CD4-positive, alpha-beta memory T cell (primary cell): Measurements from ENCODE around the gene GALNTL6. TPM values are rescaled to one million over a fixed set of nuclear protein-coding genes. Genes with fewer than 3 reads are reported as not detected.
"Not testable (repeated sequence)": the region's sequence is repeated elsewhere in the genome, so short reads cannot be mapped to it uniquely, and the experiment has no call there.

ENCODE experiments used
- CTCF ChIA-PET: fragments of 350-600 bp; sonication (Branson Sonifier 250); formaldehyde crosslinking; loops from one replicate; lab custom pipeline; 2021; ENCODE audit warnings: inconsistent platforms; ENCODE audit not compliant: partially characterized antibody; lab: Charles Lee
- POLR2A ChIA-PET: fragments of 350-600 bp; sonication (Branson Sonifier 250); formaldehyde crosslinking; loops from one replicate; lab custom pipeline; 2021; ENCODE audit not compliant: partially characterized antibody; lab: Charles Lee
- DNase-seq, 5 donors: peaks; one replicate each; pipeline versions ENCODE4 v3.0.0 to v3.0.0-alpha.2; 2020 to 2022; ENCODE audit warnings: mixed read lengths in 1 of 5
- H3K27ac ChIP-seq: one replicate; pipeline ENCODE4 v1.7.0; 2013; ENCODE audit warnings: low read depth, low read length
- H3K27me3 ChIP-seq: 2 replicates; pipeline ENCODE4 v1.7.0; 2013; ENCODE audit warnings: mild to moderate bottlenecking, low read length, moderate library complexity; ENCODE audit not compliant: insufficient read depth
- H3K36me3 ChIP-seq: 2 replicates; pipeline ENCODE4 v1.7.0; 2013; ENCODE audit warnings: mild to moderate bottlenecking, low read length, moderate library complexity; ENCODE audit not compliant: insufficient read depth
- H3K4me1 ChIP-seq: 2 replicates; pipeline ENCODE4 v1.7.0; 2013; ENCODE audit warnings: mild to moderate bottlenecking, low read length, moderate library complexity; ENCODE audit not compliant: insufficient read depth
- H3K4me3 ChIP-seq, 2 donors: one replicate each; pipeline ENCODE4 v1.7.0; 2013; ENCODE audit warnings: low read length in 2 of 2, mild to moderate bottlenecking in 1 of 2
- H3K9me3 ChIP-seq, 2 donors: one replicate each; pipeline ENCODE4 v1.7.0; 2013; ENCODE audit warnings: low read length in 2 of 2, control low read depth in 1 of 2; ENCODE audit not compliant: control insufficient read depth in 1 of 2
- H3K27ac Mint-ChIP-seq, 7 donors: one replicate each; pipeline ENCODE4 v1.8.0; 2020 to 2021; ENCODE audit warnings: mixed read lengths in 7 of 7, mild to moderate bottlenecking in 6 of 7, inconsistent platforms in 3 of 7, moderate library complexity in 3 of 7
- H3K27me3 Mint-ChIP-seq, 2 donors: one replicate each; pipeline ENCODE4 v1.8.0; 2020 to 2021; ENCODE audit warnings: mixed read lengths in 2 of 2
- H3K36me3 Mint-ChIP-seq, 2 donors: one replicate each; pipeline ENCODE4 v1.8.0; 2020 to 2021; ENCODE audit warnings: mixed read lengths in 2 of 2, inconsistent platforms in 1 of 2, mild to moderate bottlenecking in 1 of 2
- H3K4me1 Mint-ChIP-seq, 4 donors: one replicate each; pipeline ENCODE4 v1.8.0; 2020 to 2021; ENCODE audit warnings: mixed read lengths in 4 of 4, mild to moderate bottlenecking in 1 of 4
- H3K4me3 Mint-ChIP-seq, 8 donors: one replicate each; pipeline ENCODE4 v1.8.0; 2020 to 2021; ENCODE audit warnings: mixed read lengths in 8 of 8, mild to moderate bottlenecking in 7 of 8, moderate library complexity in 6 of 8, inconsistent platforms in 3 of 8
- H3K9me3 Mint-ChIP-seq, 8 donors: one replicate each; pipeline ENCODE4 v1.8.0; 2020 to 2021; ENCODE audit warnings: mixed read lengths in 8 of 8, mild to moderate bottlenecking in 5 of 8, inconsistent platforms in 3 of 8, moderate library complexity in 1 of 8
- intact Hi-C: fragments of 100-400 bp; cut with micrococcal nuclease; formaldehyde crosslinking; loops from one replicate; pipeline ENCODE4 v1.15.1; 2023
- polyA plus RNA-seq, 2 donors: library from polyadenylated mRNA; unstranded; fragments of 300-500 nt; fragmentation: Illumina TruSeq; gene quantifications; one replicate each; pipeline ENCODE4 v1.2.3, GENCODE V29; 2021
- total RNA-seq, 2 experiments: library from RNA; stranded (reverse); gene quantifications; one replicate each; pipeline ENCODE4 v1.2.3, GENCODE V29; 2021

GALNTL6 gene
- total and polyA plus RNA-seq, 4 experiments from 2014 or later: not detected

DNA sequence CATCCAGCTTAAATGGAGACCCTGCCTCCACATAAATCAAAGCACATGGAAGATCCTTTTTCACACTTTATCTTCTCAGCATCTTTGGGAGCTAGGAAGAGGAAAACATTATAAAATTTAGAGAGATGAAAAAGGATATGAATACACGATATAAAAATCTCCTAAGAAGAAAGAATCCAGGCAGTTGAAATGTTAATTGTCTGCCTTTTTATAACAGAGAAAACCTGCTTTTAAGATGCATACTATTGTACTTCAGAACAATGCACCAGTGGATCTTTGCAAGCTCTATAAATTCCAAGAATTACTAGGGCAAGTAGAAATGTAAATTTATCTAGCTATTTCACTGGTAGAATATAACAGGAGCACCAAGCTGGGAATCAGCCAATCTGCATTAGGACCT lies 1055.1 kb downstream of the GALNTL6 start:
- H3K4me1 Mint-ChIP-seq: no peaks in the 10 kb centered on the region

DNA sequence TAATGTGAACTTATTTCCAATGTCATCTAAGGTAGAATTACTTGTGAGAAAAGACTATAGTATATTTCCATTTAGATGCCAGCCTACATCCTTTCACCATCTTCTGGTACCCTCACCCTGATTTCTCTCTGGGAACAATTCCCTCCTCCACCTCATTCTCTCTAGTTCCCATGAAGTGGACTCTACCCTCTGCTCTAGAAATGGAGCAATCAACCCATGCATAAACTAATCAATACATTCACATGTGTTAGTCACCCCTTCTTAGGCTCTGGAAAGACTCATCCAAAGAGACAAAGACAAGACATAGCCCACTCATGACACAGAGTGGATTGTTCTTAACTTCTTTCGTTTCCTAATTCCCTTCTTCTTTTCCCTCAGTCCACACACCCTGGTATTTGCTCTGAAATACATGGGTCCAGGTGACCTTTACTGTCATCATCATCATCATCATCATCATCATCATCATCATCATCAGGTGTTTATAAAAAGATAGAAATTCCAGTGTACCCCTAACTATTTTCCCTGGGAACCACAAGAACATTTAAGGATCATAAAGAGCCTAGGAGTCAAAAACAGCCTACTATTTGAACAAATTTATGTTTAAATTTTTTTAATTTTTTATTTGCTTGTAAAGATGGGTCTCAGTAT lies 1056.5 kb downstream of the GALNTL6 start:
- H3K4me1 ChIP-seq: no peaks in the 10 kb centered on the region
- H3K4me3 Mint-ChIP-seq: no peak overlapping the region

More for the DNA sequence above, 1055.1 kb downstream of the GALNTL6 start:
- CTCF ChIA-PET: no interaction called here
- Histone ChIP-seq H3K9me3 (no peaks in the 10 kb centered on the region), H3K27me3 (no peaks in the 10 kb centered on the region), H3K27ac (no peak overlapping the region), H3K4me3 (no peak overlapping the region), H3K4me1 (no peaks in the 10 kb centered on the region), H3K36me3 (no peaks in the 10 kb centered on the region)
- Mint-ChIP-seq H3K36me3 (no peaks in the 10 kb centered on the region), H3K27me3 (no peaks in the 10 kb centered on the region), H3K9me3 (peaks cover 0 to 9% (median 0%) of the 10 kb centered on the region in 8 donors), H3K4me3 (no peak overlapping the region), H3K27ac (no peak overlapping the region)
- intact Hi-C loops: no loop called here
- no peak for DNase-seq
- POLR2A ChIA-PET: no interaction called here

DNA sequence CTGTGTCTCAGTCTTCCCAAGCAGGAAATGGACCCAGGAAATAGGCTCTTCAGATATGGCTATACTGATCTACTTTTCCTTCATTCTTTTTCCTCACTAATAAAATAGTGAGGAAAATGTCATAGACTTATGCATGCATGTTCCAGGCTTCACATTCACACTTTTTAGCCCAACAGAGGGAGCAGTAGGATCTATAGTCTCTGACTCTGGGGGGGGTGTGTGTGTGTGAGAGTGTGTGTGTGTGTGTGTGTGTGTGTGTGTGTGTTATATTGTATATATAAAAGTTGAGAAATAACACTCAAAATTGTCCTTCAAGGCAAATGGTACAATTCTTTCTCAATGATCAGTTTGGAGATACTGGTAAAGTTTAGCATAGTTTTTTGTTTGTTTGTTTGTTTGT lies 1058.2 kb downstream of the GALNTL6 start:
- H3K4me3 Mint-ChIP-seq: no peak overlapping the region
- no peaks in the 10 kb centered on the region for H3K27me3 ChIP-seq
- H3K9me3 Mint-ChIP-seq: peaks cover 0 to 3% (median 0%) of the 10 kb centered on the region in 8 donors
- H3K27ac ChIP-seq: no peak overlapping the region
- no peaks in the 10 kb centered on the region for H3K36me3 ChIP-seq
- H3K36me3 Mint-ChIP-seq: no peaks in the 10 kb centered on the region
- H3K4me1 ChIP-seq: no peaks in the 10 kb centered on the region
- H3K4me1 Mint-ChIP-seq: no peaks in the 10 kb centered on the region
- no peak overlapping the region for H3K27ac Mint-ChIP-seq
- H3K9me3 ChIP-seq: no peaks in the 10 kb centered on the region
- ChIA-PET CTCF (no interaction called here), POLR2A (no interaction called here)
- DNase-seq: no peak
- no peak overlapping the region for H3K4me3 ChIP-seq
- intact Hi-C loops: no loop called here
- no peaks in the 10 kb centered on the region for H3K27me3 Mint-ChIP-seq

More for the DNA sequence above, 1056.5 kb downstream of the GALNTL6 start:
- CTCF ChIA-PET: no interaction called here
- Histone ChIP-seq H3K27me3 (no peaks in the 10 kb centered on the region), H3K9me3 (no peaks in the 10 kb centered on the region), H3K36me3 (no peaks in the 10 kb centered on the region), H3K4me3 (no peak overlapping the region), H3K27ac (no peak overlapping the region)
- no peak for DNase-seq
- no peaks in the 10 kb centered on the region for H3K4me1 Mint-ChIP-seq
- no peaks in the 10 kb centered on the region for H3K27me3 Mint-ChIP-seq
- POLR2A ChIA-PET: no interaction called here
- peaks cover 0 to 4% (median 0%) of the 10 kb centered on the region in 8 donors for H3K9me3 Mint-ChIP-seq
- H3K27ac Mint-ChIP-seq: no peak overlapping the region
- intact Hi-C loops: no loop called here
- no peaks in the 10 kb centered on the region for H3K36me3 Mint-ChIP-seq

- CTCF ChIA-PET: no interaction called here
- POLR2A ChIA-PET: no interaction called here
- intact Hi-C loops: no loop called here
- Mint-ChIP-seq H3K4me3 (no peak overlapping the region), H3K27ac (no peak overlapping the region), H3K4me1 (no peaks in the 10 kb centered on the region), H3K36me3 (no peaks in the 10 kb centered on the region), H3K27me3 (no peaks in the 10 kb centered on the region), H3K9me3 (peaks cover 0 to 4% (median 0%) of the 10 kb centered on the region in 8 donors)
- Histone ChIP-seq H3K27me3 (no peaks in the 10 kb centered on the region), H3K9me3 (no peaks in the 10 kb centered on the region), H3K4me3 (no peak overlapping the region), H3K27ac (no peak overlapping the region), H3K4me1 (no peaks in the 10 kb centered on the region), H3K36me3 (no peaks in the 10 kb centered on the region)
- no peak for DNase-seq
Observed at GRCh38 chr4:172874944-172875343, 1061.7 kb downstream of the GALNTL6 start.

GRCh38 chr4:172876394-172876793 lies 1063.2 kb downstream of the GALNTL6 start:
- Mint-ChIP-seq H3K9me3 (peaks cover 0 to 4% (median 0%) of the 10 kb centered on the region in 8 donors), H3K36me3 (no peaks in the 10 kb centered on the region), H3K4me1 (no peaks in the 10 kb centered on the region), H3K27me3 (no peaks in the 10 kb centered on the region), H3K27ac (no peak overlapping the region), H3K4me3 (no peak overlapping the region)
- H3K9me3 ChIP-seq: no peaks in the 10 kb centered on the region
- POLR2A ChIA-PET: no interaction called here
- intact Hi-C loops: no loop called here
- DNase-seq: no peak
- CTCF ChIA-PET: no interaction called here
- no peaks in the 10 kb centered on the region for H3K27me3 ChIP-seq
- H3K4me3 ChIP-seq: no peak overlapping the region
- no peaks in the 10 kb centered on the region for H3K36me3 ChIP-seq
- H3K4me1 ChIP-seq: no peaks in the 10 kb centered on the region
- H3K27ac ChIP-seq: no peak overlapping the region

DNA sequence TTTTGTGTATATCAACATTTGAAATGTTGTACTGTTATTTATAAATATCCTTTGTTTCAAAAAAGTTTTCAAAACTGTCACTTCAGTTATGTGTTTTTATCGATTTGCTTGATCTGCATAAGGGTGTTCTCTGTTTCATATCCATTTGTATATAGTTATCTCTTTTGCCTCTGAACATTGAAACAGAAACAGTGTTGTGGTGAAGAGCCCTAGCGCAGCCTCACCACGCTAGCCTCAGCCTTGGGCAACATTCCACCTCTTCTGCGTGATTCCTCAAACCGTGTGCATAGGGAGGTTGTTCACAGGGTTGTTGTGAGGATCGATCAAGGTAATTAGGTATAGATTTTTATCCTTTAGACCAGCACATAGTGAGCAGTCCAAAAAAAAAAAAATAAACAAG lies 1068.4 kb downstream of the GALNTL6 start:
- intact Hi-C loops: no loop called here
- DNase-seq: no peak
- peaks cover 0 to 11% (median 2%) of the 10 kb centered on the region in 8 donors for H3K9me3 Mint-ChIP-seq

GRCh38 chr4:172887358-172887757 lies 1074.2 kb downstream of the GALNTL6 start:
- CTCF ChIA-PET, H3K27me3 ChIP-seq, H3K9me3 ChIP-seq, H3K36me3 ChIP-seq, H3K4me3 ChIP-seq, H3K4me1 Mint-ChIP-seq, DNase-seq, H3K27me3 Mint-ChIP-seq, POLR2A ChIA-PET, H3K4me1 ChIP-seq, intact Hi-C loops, H3K4me3 Mint-ChIP-seq, H3K36me3 Mint-ChIP-seq, H3K27ac ChIP-seq, H3K9me3 Mint-ChIP-seq, H3K27ac Mint-ChIP-seq: not testable (repeated sequence)

More for the DNA sequence above, 1068.4 kb downstream of the GALNTL6 start:
- POLR2A ChIA-PET: no interaction called here
- Histone ChIP-seq H3K4me3 (no peak overlapping the region), H3K9me3 (no peaks in the 10 kb centered on the region), H3K27me3 (no peaks in the 10 kb centered on the region), H3K36me3 (no peaks in the 10 kb centered on the region), H3K27ac (no peak overlapping the region), H3K4me1 (no peaks in the 10 kb centered on the region)
- Mint-ChIP-seq H3K27ac (no peak overlapping the region), H3K4me1 (no peaks in the 10 kb centered on the region), H3K36me3 (no peaks in the 10 kb centered on the region), H3K27me3 (no peaks in the 10 kb centered on the region), H3K4me3 (no peak overlapping the region)
- CTCF ChIA-PET: no interaction called here
